ENCODE results near the gene TLCD3B.
A peak's percentile ranks its signal among the peaks of the same experiment; 100 is the strongest.
"Not testable (repeated sequence)": the region's sequence is repeated elsewhere in the genome, so short reads cannot be mapped to it uniquely, and the experiment has no call there.

TLCD3B gene

GRCh38 chr16:30046178-30046577, 15.1 kb upstream of the TLCD3B start:
- TF ChIP-seq CTCF (conservative IDR thresholded peaks at IDR 0.05) = no peak
- no peak for TF ChIP-seq ZFX (IDR thresholded peaks at IDR 0.05)
- no peak overlapping the region for H3K27ac ChIP-seq

- TF ChIP-seq CTCF (conservative IDR thresholded peaks at IDR 0.05) = no peak; the same call in 1 of the 2 replicates
- no peak for TF ChIP-seq ZFX (IDR thresholded peaks at IDR 0.05)
- H3K27ac ChIP-seq = no peak overlapping the region
These were observed 10.8 kb upstream of the TLCD3B start for GRCh38 chr16:30041841-30042240.

- H3K27ac ChIP-seq = not testable (repeated sequence)
These were observed 9.6 kb upstream of the TLCD3B start for GRCh38 chr16:30040690-30041089.

- H3K27ac ChIP-seq = no peak overlapping the region
- no peak for TF ChIP-seq ZFX (IDR thresholded peaks at IDR 0.05)
- no peak for TF ChIP-seq CTCF (conservative IDR thresholded peaks at IDR 0.05)
These were observed 9.2 kb upstream of the TLCD3B start for GRCh38 chr16:30040221-30040620.

- TF ChIP-seq ZFX (IDR thresholded peaks at IDR 0.05) = no peak
- no peak for TF ChIP-seq CTCF (conservative IDR thresholded peaks at IDR 0.05)
- H3K27ac ChIP-seq = no peak overlapping the region
These were observed 2.2 kb upstream of the TLCD3B start for GRCh38 chr16:30033270-30033669.

GRCh38 chr16:30032083-30032819, 1.2 kb upstream of the TLCD3B start:
- TF ChIP-seq ZFX (IDR thresholded peaks at IDR 0.05) = no peak
- TF ChIP-seq CTCF (conservative IDR thresholded peaks at IDR 0.05) = peak; percentile 88
- H3K27ac ChIP-seq = no peak overlapping the region

- H3K27ac ChIP-seq = no peak overlapping the region
- TF ChIP-seq ZFX (IDR thresholded peaks at IDR 0.05) (no peak), CTCF (conservative IDR thresholded peaks at IDR 0.05) (no peak)
These were observed 427 bp upstream of the TLCD3B start for GRCh38 chr16:30031477-30031918.
